Body of pancreas (tissue), 4 donors: ENCODE measurements around the gene SLC25A52. TPM values are rescaled to one million over a fixed set of nuclear protein-coding genes. Genes with fewer than 3 reads are reported as not detected.

Source experiments
- ATAC-seq: fragments of 150-250 bp; one replicate; pipeline ENCODE4 v1.9.1; 2016
- DNase-seq, 4 donors: peaks; one replicate each; pipeline ENCODE4 v3.0.0-alpha.2; 2019
- H3K27ac ChIP-seq, 4 donors: fragments of 200-600 bp; sonication (generic); 1 replicate in 3 of 4; 2 replicates in 1 of 4; pipeline versions ENCODE4 v1.5.1 to v1.6.1; 2016 to 2019; ENCODE audit warnings: mild to moderate bottlenecking in 1 of 4, mixed read lengths in 1 of 4, moderate library complexity in 1 of 4
- H3K27me3 ChIP-seq, 2 donors: fragments of 200-600 bp; sonication (generic); one replicate each; pipeline ENCODE4 v1.6.0; 2016; ENCODE audit warnings: mild to moderate bottlenecking in 1 of 2
- H3K36me3 ChIP-seq, 2 donors: fragments of 200-600 bp; sonication (generic); replicated peaks in 1 of 2; 2 replicates each; pipeline ENCODE4 v1.5.1; 2016; ENCODE audit warnings: low read depth in 2 of 2; ENCODE audit not compliant: insufficient read depth in 1 of 2
- H3K4me1 ChIP-seq: fragments of 200-600 bp; sonication (generic); one replicate; pipeline ENCODE4 v1.6.0; 2016
- H3K4me3 ChIP-seq, 2 donors: fragments of 200-600 bp; sonication (generic); 1 replicate in 1 of 2; 2 replicates in 1 of 2; pipeline ENCODE4 v1.5.1; 2016 to 2019
- H3K9me3 ChIP-seq, 3 donors: fragments of 200-600 bp; sonication (generic); 1 replicate in 2 of 3; 2 replicates in 1 of 3; pipeline ENCODE4 v1.5.1; 2016
- POLR2A ChIP-seq, 3 donors: fragments of 450-650 bp; IDR thresholded peaks; one replicate each; pipeline ENCODE4 v1.6.1; 2016; ENCODE audit warnings: antibody characterized with exemption in 3 of 3, mild to moderate bottlenecking in 2 of 3
- WGBS, 2 donors: methylation state at CpG; one replicate each; pipeline ENCODE4 v1.1.5; 2017; 5-methylcytosine and 5-hydroxymethylcytosine counted together
- intact Hi-C: fragments of 100-400 bp; cut with DNase I; formaldehyde crosslinking; loops from one replicate; pipeline ENCODE4 v1.15.1; 2023
- total RNA-seq, 2 donors: library from RNA; depleted of rRNA; stranded (reverse); fragments of >200 nt; gene quantifications; one replicate each; pipeline ENCODE4 v1.1.0, GENCODE V29; 2016
- TF ChIP-seq, protein P1 (sequence below), 7 experiments: fragments of 450-650 bp in 4 of 7; fragments of 200-600 bp in 3 of 7; sonication (generic) in 3 of 7; IDR thresholded peaks; one replicate each; pipeline ENCODE4 v1.5.1; 2016 to 2019; ENCODE audit warnings: antibody characterized with exemption in 7 of 7

SLC25A52 gene
- total RNA-seq, 2 donors from 2014 or later: not detected

- intact Hi-C loops: no loop called here
- H3K4me1 ChIP-seq: no peaks in the 10 kb centered on the region
- DNase-seq: no peak
- no peak overlapping the region for H3K27ac ChIP-seq
- no peak for TF ChIP-seq POLR2A (IDR thresholded peaks at IDR 0.05)
- TF ChIP-seq, protein P1, sequence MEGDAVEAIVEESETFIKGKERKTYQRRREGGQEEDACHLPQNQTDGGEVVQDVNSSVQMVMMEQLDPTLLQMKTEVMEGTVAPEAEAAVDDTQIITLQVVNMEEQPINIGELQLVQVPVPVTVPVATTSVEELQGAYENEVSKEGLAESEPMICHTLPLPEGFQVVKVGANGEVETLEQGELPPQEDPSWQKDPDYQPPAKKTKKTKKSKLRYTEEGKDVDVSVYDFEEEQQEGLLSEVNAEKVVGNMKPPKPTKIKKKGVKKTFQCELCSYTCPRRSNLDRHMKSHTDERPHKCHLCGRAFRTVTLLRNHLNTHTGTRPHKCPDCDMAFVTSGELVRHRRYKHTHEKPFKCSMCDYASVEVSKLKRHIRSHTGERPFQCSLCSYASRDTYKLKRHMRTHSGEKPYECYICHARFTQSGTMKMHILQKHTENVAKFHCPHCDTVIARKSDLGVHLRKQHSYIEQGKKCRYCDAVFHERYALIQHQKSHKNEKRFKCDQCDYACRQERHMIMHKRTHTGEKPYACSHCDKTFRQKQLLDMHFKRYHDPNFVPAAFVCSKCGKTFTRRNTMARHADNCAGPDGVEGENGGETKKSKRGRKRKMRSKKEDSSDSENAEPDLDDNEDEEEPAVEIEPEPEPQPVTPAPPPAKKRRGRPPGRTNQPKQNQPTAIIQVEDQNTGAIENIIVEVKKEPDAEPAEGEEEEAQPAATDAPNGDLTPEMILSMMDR (IDR thresholded peaks at IDR 0.05): no peak
- no peak for ATAC-seq
- H3K36me3 ChIP-seq: no peaks in the 10 kb centered on the region
- no peaks in the 10 kb centered on the region for H3K27me3 ChIP-seq
- H3K4me3 ChIP-seq: no peak overlapping the region
- peaks cover 0 to 4% (median 0%) of the 10 kb centered on the region in 3 donors for H3K9me3 ChIP-seq
- 73 to 86% methylated on average over 3 of the region's 3 CpGs for WGBS, 2 donors
Observed at GRCh38 chr18:31718386-31718785, 42.3 kb downstream of the SLC25A52 start.

- DNase-seq: no peak
- TF ChIP-seq, protein P1 (IDR thresholded peaks at IDR 0.05): no peak
- TF ChIP-seq POLR2A (IDR thresholded peaks at IDR 0.05): no peak
- WGBS, 2 donors: 77 to 91% methylated on average over 3 of the region's 3 CpGs
- no peaks in the 10 kb centered on the region for H3K27me3 ChIP-seq
- peaks cover 0 to 4% (median 0%) of the 10 kb centered on the region in 3 donors for H3K9me3 ChIP-seq
- H3K27ac ChIP-seq: no peak overlapping the region
- no peaks in the 10 kb centered on the region for H3K4me1 ChIP-seq
- no peak overlapping the region for H3K4me3 ChIP-seq
- intact Hi-C loops: no loop called here
- H3K36me3 ChIP-seq: no peaks in the 10 kb centered on the region
- ATAC-seq: no peak
Observed at GRCh38 chr18:31716362-31716761, 44.3 kb downstream of the SLC25A52 start.

- TF ChIP-seq, protein P1 (IDR thresholded peaks at IDR 0.05): no peak
- Histone ChIP-seq H3K36me3 (no peaks in the 10 kb centered on the region), H3K4me1 (no peaks in the 10 kb centered on the region), H3K27ac (no peak overlapping the region), H3K9me3 (no peaks in the 10 kb centered on the region), H3K4me3 (no peak overlapping the region), H3K27me3 (no peaks in the 10 kb centered on the region)
- ATAC-seq: no peak
- WGBS, 2 donors: 63 to 65% methylated on average over 3 of the region's 3 CpGs
- no peak for DNase-seq
- intact Hi-C loops: no loop called here
Observed at GRCh38 chr18:31711365-31712172, 49.1 kb downstream of the SLC25A52 start.

GRCh38 chr18:31710826-31711225 lies 49.9 kb downstream of the SLC25A52 start:
- TF ChIP-seq POLR2A (IDR thresholded peaks at IDR 0.05): no peak
- TF ChIP-seq, protein P1 (IDR thresholded peaks at IDR 0.05): no peak

More at GRCh38 chr18:31710826-31711225, 49.9 kb downstream of the SLC25A52 start:
- Histone ChIP-seq H3K4me1 (no peaks in the 10 kb centered on the region), H3K27ac (no peak overlapping the region), H3K27me3 (no peaks in the 10 kb centered on the region), H3K36me3 (no peaks in the 10 kb centered on the region), H3K4me3 (no peak overlapping the region), H3K9me3 (no peaks in the 10 kb centered on the region)
- 63 to 76% methylated on average over 3 of the region's 3 CpGs for WGBS, 2 donors
- ATAC-seq (no peak), DNase-seq (no peak)
- intact Hi-C loops: no loop called here

Other genes starting within 250 kb of the SLC25A52 start
- 100 to 1,000 TPM; 145 to 352 TPM for gene TTR, start 169.0 kb downstream of the SLC25A52 start, total RNA-seq
- under 1 TPM; 0.52 to 0.66 TPM for gene B4GALT6, start 76.3 kb downstream of the SLC25A52 start, total RNA-seq
- gene TRAPPC8, start 182.2 kb upstream of the SLC25A52 start, total RNA-seq: 10 to 100 TPM; 18.7 to 20.8 TPM